ENCODE results near the gene APBA2.
"Not testable (repeated sequence)": the region's sequence is repeated elsewhere in the genome, so short reads cannot be mapped to it uniquely, and the experiment has no call there.

GRCh38 chr15:28840285-28840684 lies 45.5 kb upstream of the APBA2 start:
- TF ChIP-seq, protein P1, sequence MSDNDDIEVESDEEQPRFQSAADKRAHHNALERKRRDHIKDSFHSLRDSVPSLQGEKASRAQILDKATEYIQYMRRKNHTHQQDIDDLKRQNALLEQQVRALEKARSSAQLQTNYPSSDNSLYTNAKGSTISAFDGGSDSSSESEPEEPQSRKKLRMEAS (IDR thresholded peaks at IDR 0.05; ENCODE audit: low read depth, low read length): not testable (repeated sequence)
- TF ChIP-seq CTCF (IDR thresholded peaks at IDR 0.05; ENCODE audit: low read depth, low read length); POLR2A (IDR thresholded peaks at IDR 0.05; ENCODE audit: extremely low read depth, insufficient read length); MYC (IDR thresholded peaks at IDR 0.05; ENCODE audit: low read depth, low read length): not testable (repeated sequence)

Measured in NB4 (cell line).